GM23338 (cell line): ENCODE data around the gene TEKT3. TPM values are rescaled to one million over a fixed set of nuclear protein-coding genes. Genes with fewer than 3 reads are reported as not detected.

ENCODE experiments used
- ATAC-seq: fragments of 200-7000 bp; cut with Tn5 transposase; 3 replicates; pipeline ENCODE4 v1.9.1; 2020
- DNase-seq: peaks from one replicate; pipeline ENCODE4 v3.0.0-alpha.2; 2015; ENCODE audit warnings: low spot score
- H2AFZ ChIP-seq: fragments of 200-600 bp; sonication (generic); 2 replicates; pipeline ENCODE4 v1.8.0; 2016; ENCODE audit warnings: antibody characterized with exemption, mild to moderate bottlenecking, moderate library complexity
- H3F3A ChIP-seq: fragments of 200-600 bp; sonication (generic); replicated peaks from 2 replicates; pipeline ENCODE4 v1.8.0; 2017; ENCODE audit warnings: antibody characterized with exemption, mixed run types, low read depth
- H3K27ac ChIP-seq: fragments of 200-600 bp; sonication (generic); 2 replicates; pipeline ENCODE4 v1.6.1; 2016; ENCODE audit warnings: low read depth
- H3K27me3 ChIP-seq: fragments of 200-600 bp; sonication (generic); 2 replicates; pipeline ENCODE4 v1.8.0; 2016; ENCODE audit warnings: mild to moderate bottlenecking, mixed run types, moderate library complexity; ENCODE audit not compliant: insufficient read depth
- H3K36me3 ChIP-seq: fragments of 200-600 bp; sonication (generic); 2 replicates; pipeline ENCODE4 v1.8.0; 2016; ENCODE audit warnings: mild to moderate bottlenecking; ENCODE audit not compliant: insufficient read depth
- H3K4me1 ChIP-seq: fragments of 200-600 bp; sonication (generic); 2 replicates; pipeline ENCODE4 v1.8.0; 2016; ENCODE audit warnings: mild to moderate bottlenecking, moderate library complexity; ENCODE audit not compliant: insufficient read depth
- H3K4me2 ChIP-seq: fragments of 200-600 bp; sonication (generic); 2 replicates; pipeline ENCODE4 v1.7.1; 2017; ENCODE audit warnings: mixed run types
- H3K4me3 ChIP-seq: fragments of 200-600 bp; sonication (generic); 2 replicates; pipeline ENCODE4 v1.6.1; 2016; ENCODE audit warnings: mixed run types
- H3K79me2 ChIP-seq: fragments of 200-600 bp; sonication (generic); replicated peaks from 2 replicates; pipeline ENCODE4 v1.8.0; 2017; ENCODE audit warnings: mild to moderate bottlenecking; ENCODE audit not compliant: insufficient read depth
- H3K9me2 ChIP-seq: fragments of 200-600 bp; sonication (generic); 2 replicates; pipeline ENCODE4 v1.8.0; 2017; ENCODE audit not compliant: insufficient read depth
- H4K20me1 ChIP-seq: fragments of 200-600 bp; sonication (generic); replicated peaks from 2 replicates; pipeline ENCODE4 v1.8.0; 2017; ENCODE audit warnings: mild to moderate bottlenecking; ENCODE audit not compliant: insufficient read depth
- H3K27ac Mint-ChIP-seq: 2 replicates; pipeline ENCODE4 v1.8.0; 2020; ENCODE audit warnings: inconsistent platforms, mild to moderate bottlenecking, moderate library complexity, mixed read lengths
- H3K27me3 Mint-ChIP-seq: 3 replicates; pipeline ENCODE4 v1.8.0; 2022; ENCODE audit warnings: low read depth, mild to moderate bottlenecking, moderate library complexity, mixed read lengths, inconsistent platforms; ENCODE audit not compliant: insufficient read depth, poor library complexity
- H3K36me3 Mint-ChIP-seq: 3 replicates; pipeline ENCODE4 v1.8.0; 2021; ENCODE audit warnings: low read depth, mild to moderate bottlenecking, inconsistent platforms, moderate library complexity, mixed read lengths
- H3K4me1 Mint-ChIP-seq: 3 replicates; pipeline ENCODE4 v1.8.0; 2020; ENCODE audit warnings: mild to moderate bottlenecking, inconsistent platforms, mixed read lengths
- H3K4me3 Mint-ChIP-seq: 3 replicates; pipeline ENCODE4 v1.8.0; 2021; ENCODE audit warnings: moderate library complexity, mild to moderate bottlenecking, inconsistent platforms, mixed read lengths
- H3K9me3 Mint-ChIP-seq: 3 replicates; pipeline ENCODE4 v1.8.0; 2020; ENCODE audit warnings: moderate library complexity, mild to moderate bottlenecking, inconsistent platforms, mixed read lengths
- CREB1 ChIP-seq: fragments of 250-450 bp; sonication (Bioruptor Pico); IDR thresholded peaks from 2 replicates; pipeline ENCODE4 v1.5.0; 2020; ENCODE audit warnings: low read depth, mild to moderate bottlenecking, moderate library complexity
- EZH2 ChIP-seq: fragments of 200-600 bp; sonication (generic); IDR thresholded peaks from one replicate; pipeline ENCODE4 v1.8.0; 2017; ENCODE audit warnings: antibody characterized with exemption, mild to moderate bottlenecking, low read depth; ENCODE audit not compliant: unreplicated experiment
- EZH2phosphoT487 ChIP-seq: fragments of 200-600 bp; sonication (generic); IDR thresholded peaks from one replicate; pipeline ENCODE4 v1.8.1; 2018; ENCODE audit warnings: antibody characterized with exemption; ENCODE audit not compliant: unreplicated experiment
- JUNB ChIP-seq: IDR thresholded peaks from one replicate; pipeline ENCODE4 v1.6.1; 2016; ENCODE audit warnings: antibody characterized with exemption; ENCODE audit not compliant: unreplicated experiment
- NANOG ChIP-seq: IDR thresholded peaks from 2 replicates; pipeline ENCODE4 v1.6.1; 2016; ENCODE audit warnings: antibody characterized with exemption, borderline replicate concordance
- POLR2AphosphoS5 ChIP-seq: IDR thresholded peaks from 2 replicates; pipeline ENCODE4 v1.6.1; 2016; ENCODE audit warnings: antibody characterized with exemption, low read depth
- STAT1 ChIP-seq: IDR thresholded peaks from one replicate; pipeline ENCODE4 v1.6.1; 2016; ENCODE audit warnings: antibody characterized with exemption; ENCODE audit not compliant: unreplicated experiment
- ZNF114 ChIP-seq: fragments of 250-450 bp; sonication (Bioruptor Pico); IDR thresholded peaks from 2 replicates; pipeline ENCODE4 v1.5.0; 2020; ENCODE audit warnings: mild to moderate bottlenecking, moderate library complexity
- ZNF331 ChIP-seq: fragments of 250-450 bp; sonication (Bioruptor Pico); IDR thresholded peaks from 2 replicates; pipeline ENCODE4 v1.5.0; 2020; ENCODE audit warnings: low read depth, mild to moderate bottlenecking, moderate library complexity
- polyA plus RNA-seq: library from polyadenylated mRNA; unstranded; fragments of >200 nt; fragmentation: Nextera tagmentation; extraction: Ambion mirVana; gene quantifications from 2 replicates; pipeline ENCODE4 v1.2.1, GENCODE V29; 2016
- total RNA-seq: library from RNA; depleted of rRNA; stranded (reverse); fragments of >200 nt; shearing (Covaris generic); gene quantifications from 2 replicates; pipeline ENCODE4 v1.2.3, GENCODE V29; 2014
- TF ChIP-seq, protein P1 (sequence below): IDR thresholded peaks from one replicate; pipeline ENCODE4 v1.6.1; 2018; ENCODE audit warnings: antibody characterized with exemption; ENCODE audit not compliant: unreplicated experiment
- TF ChIP-seq, protein P2 (sequence below), 2 experiments: fragments of 200-600 bp in 1 of 2; sonication (generic) in 1 of 2; conservative IDR thresholded peaks; 2 replicates each; pipeline versions ENCODE4 v1.5.1 to v1.6.1; 2016 to 2017; ENCODE audit warnings: antibody characterized with exemption in 2 of 2, low read depth in 2 of 2, mild to moderate bottlenecking in 2 of 2, moderate library complexity in 1 of 2
- TF ChIP-seq, protein P3 (sequence below): IDR thresholded peaks from 2 replicates; pipeline ENCODE4 v1.6.1; 2016; ENCODE audit warnings: antibody characterized with exemption
- TF ChIP-seq, protein P4 (sequence below): fragments of 250-450 bp; sonication (Bioruptor Pico); IDR thresholded peaks from 2 replicates; pipeline ENCODE4 v1.5.0; 2020; ENCODE audit warnings: mild to moderate bottlenecking, moderate library complexity

TEKT3 gene
- total and polyA plus RNA-seq, 2 experiments from 2014 or later: 1.6 to 2.0 TPM

DNA sequence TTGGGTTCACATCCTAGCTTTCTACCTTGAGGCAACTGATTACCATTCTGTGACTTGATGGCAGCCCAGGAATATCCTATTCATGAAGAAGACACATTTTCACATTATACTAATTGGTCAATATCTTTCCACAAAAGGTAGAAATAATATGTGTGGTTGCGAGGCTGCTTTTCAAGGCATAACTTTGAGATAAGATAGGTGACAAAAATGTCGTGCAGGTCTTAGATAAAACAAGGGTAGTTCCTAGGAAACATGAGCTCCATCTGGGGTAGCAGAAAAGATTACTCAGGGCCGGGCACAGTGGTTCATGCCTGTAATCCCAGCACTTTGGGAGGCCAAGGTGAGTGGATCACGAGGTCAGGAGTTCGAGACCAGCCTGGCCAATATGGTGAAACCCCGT is 22.3 kb upstream of the TEKT3 start:
- Mint-ChIP-seq H3K27me3 (peaks cover 2% of the 10 kb centered on the region), H3K27ac (no peak overlapping the region), H3K4me1 (no peaks in the 10 kb centered on the region), H3K36me3 (no peaks in the 10 kb centered on the region), H3K4me3 (no peak overlapping the region), H3K9me3 (no peaks in the 10 kb centered on the region; the same call in 2 of the 3 replicates)
- Histone ChIP-seq H3K4me1 (no peaks in the 10 kb centered on the region), H2AFZ (no peak overlapping the region), H3K9me2 (0 out of 2 replicates have a peak, but pooled peaks cover 6% of the 10 kb centered on the region), H3K4me2 (no peak overlapping the region), H3K79me2 (no peaks in the 10 kb centered on the region), H3K27ac (no peak overlapping the region), H4K20me1 (no peaks in the 10 kb centered on the region), H3K4me3 (no peak overlapping the region), H3K27me3 (no peaks in the 10 kb centered on the region), H3F3A (no peaks in the 10 kb centered on the region), H3K36me3 (no peaks in the 10 kb centered on the region)
- no peak for ATAC-seq
- no peak for TF ChIP-seq EZH2
- TF ChIP-seq JUNB: no peak
- no peak for TF ChIP-seq EZH2phosphoT487
- no peak for TF ChIP-seq ZNF331 (CRISPR knock-in tag)
- TF ChIP-seq, protein P1, sequence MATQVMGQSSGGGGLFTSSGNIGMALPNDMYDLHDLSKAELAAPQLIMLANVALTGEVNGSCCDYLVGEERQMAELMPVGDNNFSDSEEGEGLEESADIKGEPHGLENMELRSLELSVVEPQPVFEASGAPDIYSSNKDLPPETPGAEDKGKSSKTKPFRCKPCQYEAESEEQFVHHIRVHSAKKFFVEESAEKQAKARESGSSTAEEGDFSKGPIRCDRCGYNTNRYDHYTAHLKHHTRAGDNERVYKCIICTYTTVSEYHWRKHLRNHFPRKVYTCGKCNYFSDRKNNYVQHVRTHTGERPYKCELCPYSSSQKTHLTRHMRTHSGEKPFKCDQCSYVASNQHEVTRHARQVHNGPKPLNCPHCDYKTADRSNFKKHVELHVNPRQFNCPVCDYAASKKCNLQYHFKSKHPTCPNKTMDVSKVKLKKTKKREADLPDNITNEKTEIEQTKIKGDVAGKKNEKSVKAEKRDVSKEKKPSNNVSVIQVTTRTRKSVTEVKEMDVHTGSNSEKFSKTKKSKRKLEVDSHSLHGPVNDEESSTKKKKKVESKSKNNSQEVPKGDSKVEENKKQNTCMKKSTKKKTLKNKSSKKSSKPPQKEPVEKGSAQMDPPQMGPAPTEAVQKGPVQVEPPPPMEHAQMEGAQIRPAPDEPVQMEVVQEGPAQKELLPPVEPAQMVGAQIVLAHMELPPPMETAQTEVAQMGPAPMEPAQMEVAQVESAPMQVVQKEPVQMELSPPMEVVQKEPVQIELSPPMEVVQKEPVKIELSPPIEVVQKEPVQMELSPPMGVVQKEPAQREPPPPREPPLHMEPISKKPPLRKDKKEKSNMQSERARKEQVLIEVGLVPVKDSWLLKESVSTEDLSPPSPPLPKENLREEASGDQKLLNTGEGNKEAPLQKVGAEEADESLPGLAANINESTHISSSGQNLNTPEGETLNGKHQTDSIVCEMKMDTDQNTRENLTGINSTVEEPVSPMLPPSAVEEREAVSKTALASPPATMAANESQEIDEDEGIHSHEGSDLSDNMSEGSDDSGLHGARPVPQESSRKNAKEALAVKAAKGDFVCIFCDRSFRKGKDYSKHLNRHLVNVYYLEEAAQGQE: no peak
- TF ChIP-seq, protein P2, sequence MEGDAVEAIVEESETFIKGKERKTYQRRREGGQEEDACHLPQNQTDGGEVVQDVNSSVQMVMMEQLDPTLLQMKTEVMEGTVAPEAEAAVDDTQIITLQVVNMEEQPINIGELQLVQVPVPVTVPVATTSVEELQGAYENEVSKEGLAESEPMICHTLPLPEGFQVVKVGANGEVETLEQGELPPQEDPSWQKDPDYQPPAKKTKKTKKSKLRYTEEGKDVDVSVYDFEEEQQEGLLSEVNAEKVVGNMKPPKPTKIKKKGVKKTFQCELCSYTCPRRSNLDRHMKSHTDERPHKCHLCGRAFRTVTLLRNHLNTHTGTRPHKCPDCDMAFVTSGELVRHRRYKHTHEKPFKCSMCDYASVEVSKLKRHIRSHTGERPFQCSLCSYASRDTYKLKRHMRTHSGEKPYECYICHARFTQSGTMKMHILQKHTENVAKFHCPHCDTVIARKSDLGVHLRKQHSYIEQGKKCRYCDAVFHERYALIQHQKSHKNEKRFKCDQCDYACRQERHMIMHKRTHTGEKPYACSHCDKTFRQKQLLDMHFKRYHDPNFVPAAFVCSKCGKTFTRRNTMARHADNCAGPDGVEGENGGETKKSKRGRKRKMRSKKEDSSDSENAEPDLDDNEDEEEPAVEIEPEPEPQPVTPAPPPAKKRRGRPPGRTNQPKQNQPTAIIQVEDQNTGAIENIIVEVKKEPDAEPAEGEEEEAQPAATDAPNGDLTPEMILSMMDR (conservative IDR thresholded peaks at IDR 0.05; ENCODE audit: low read depth in 2 of 2): no peak
- no peak for TF ChIP-seq NANOG
- TF ChIP-seq, protein P3, sequence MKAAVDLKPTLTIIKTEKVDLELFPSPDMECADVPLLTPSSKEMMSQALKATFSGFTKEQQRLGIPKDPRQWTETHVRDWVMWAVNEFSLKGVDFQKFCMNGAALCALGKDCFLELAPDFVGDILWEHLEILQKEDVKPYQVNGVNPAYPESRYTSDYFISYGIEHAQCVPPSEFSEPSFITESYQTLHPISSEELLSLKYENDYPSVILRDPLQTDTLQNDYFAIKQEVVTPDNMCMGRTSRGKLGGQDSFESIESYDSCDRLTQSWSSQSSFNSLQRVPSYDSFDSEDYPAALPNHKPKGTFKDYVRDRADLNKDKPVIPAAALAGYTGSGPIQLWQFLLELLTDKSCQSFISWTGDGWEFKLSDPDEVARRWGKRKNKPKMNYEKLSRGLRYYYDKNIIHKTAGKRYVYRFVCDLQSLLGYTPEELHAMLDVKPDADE: no peak
- no peak for TF ChIP-seq CREB1 (CRISPR knock-in tag)
- TF ChIP-seq, protein P4, sequence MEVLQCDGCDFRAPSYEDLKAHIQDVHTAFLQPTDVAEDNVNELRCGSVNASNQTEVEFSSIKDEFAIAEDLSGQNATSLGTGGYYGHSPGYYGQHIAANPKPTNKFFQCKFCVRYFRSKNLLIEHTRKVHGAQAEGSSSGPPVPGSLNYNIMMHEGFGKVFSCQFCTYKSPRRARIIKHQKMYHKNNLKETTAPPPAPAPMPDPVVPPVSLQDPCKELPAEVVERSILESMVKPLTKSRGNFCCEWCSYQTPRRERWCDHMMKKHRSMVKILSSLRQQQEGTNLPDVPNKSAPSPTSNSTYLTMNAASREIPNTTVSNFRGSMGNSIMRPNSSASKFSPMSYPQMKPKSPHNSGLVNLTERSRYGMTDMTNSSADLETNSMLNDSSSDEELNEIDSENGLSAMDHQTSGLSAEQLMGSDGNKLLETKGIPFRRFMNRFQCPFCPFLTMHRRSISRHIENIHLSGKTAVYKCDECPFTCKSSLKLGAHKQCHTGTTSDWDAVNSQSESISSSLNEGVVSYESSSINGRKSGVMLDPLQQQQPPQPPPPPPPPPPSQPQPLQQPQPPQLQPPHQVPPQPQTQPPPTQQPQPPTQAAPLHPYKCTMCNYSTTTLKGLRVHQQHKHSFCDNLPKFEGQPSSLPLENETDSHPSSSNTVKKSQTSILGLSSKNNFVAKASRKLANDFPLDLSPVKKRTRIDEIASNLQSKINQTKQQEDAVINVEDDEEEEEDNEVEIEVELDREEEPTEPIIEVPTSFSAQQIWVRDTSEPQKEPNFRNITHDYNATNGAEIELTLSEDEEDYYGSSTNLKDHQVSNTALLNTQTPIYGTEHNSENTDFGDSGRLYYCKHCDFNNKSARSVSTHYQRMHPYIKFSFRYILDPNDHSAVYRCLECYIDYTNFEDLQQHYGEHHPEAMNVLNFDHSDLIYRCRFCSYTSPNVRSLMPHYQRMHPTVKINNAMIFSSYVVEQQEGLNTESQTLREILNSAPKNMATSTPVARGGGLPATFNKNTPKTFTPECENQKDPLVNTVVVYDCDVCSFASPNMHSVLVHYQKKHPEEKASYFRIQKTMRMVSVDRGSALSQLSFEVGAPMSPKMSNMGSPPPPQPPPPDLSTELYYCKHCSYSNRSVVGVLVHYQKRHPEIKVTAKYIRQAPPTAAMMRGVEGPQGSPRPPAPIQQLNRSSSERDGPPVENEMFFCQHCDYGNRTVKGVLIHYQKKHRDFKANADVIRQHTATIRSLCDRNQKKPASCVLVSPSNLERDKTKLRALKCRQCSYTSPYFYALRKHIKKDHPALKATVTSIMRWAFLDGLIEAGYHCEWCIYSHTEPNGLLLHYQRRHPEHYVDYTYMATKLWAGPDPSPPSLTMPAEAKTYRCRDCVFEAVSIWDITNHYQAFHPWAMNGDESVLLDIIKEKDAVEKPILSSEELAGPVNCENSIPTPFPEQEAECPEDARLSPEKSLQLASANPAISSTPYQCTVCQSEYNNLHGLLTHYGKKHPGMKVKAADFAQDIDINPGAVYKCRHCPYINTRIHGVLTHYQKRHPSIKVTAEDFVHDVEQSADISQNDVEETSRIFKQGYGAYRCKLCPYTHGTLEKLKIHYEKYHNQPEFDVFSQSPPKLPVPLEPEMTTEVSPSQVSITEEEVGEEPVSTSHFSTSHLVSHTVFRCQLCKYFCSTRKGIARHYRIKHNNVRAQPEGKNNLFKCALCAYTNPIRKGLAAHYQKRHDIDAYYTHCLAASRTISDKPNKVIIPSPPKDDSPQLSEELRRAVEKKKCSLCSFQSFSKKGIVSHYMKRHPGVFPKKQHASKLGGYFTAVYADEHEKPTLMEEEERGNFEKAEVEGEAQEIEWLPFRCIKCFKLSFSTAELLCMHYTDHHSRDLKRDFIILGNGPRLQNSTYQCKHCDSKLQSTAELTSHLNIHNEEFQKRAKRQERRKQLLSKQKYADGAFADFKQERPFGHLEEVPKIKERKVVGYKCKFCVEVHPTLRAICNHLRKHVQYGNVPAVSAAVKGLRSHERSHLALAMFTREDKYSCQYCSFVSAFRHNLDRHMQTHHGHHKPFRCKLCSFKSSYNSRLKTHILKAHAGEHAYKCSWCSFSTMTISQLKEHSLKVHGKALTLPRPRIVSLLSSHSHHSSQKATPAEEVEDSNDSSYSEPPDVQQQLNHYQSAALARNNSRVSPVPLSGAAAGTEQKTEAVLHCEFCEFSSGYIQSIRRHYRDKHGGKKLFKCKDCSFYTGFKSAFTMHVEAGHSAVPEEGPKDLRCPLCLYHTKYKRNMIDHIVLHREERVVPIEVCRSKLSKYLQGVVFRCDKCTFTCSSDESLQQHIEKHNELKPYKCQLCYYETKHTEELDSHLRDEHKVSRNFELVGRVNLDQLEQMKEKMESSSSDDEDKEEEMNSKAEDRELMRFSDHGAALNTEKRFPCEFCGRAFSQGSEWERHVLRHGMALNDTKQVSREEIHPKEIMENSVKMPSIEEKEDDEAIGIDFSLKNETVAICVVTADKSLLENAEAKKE (CRISPR knock-in tag): no peak
- TF ChIP-seq STAT1: no peak
- no peak for TF ChIP-seq POLR2AphosphoS5
- no peak for TF ChIP-seq ZNF114 (CRISPR knock-in tag)
- DNase-seq: no peak
